Bronchial epithelial cell (primary cell): ENCODE data around the gene THNSL1. TPM values are rescaled to one million over a fixed set of nuclear protein-coding genes. Genes with fewer than 3 reads are reported as not detected.

Experiments used
- DNase-seq: peaks from one replicate; pipeline ENCODE4 v3.0.0-alpha.2; 2010; ENCODE audit warnings: low read depth
- FAIRE-seq: peaks from 2 replicates; lab custom pipeline; 2011; peaks lifted over from hg19 to GRCh38; lab: Jason Lieb, UNC
- H3K27me3 ChIP-seq: 2 replicates; pipeline ENCODE4 v1.5.1; 2011; ENCODE audit warnings: low read length; ENCODE audit not compliant: control insufficient read depth, insufficient read depth
- H3K36me3 ChIP-seq: 2 replicates; pipeline ENCODE4 v1.5.1; 2011; ENCODE audit warnings: low read length; ENCODE audit not compliant: control insufficient read depth, insufficient read depth
- H3K4me3 ChIP-seq: 2 replicates; pipeline ENCODE4 v1.5.1; 2011; ENCODE audit warnings: mild to moderate bottlenecking, low read depth, low read length, control low read depth
- total RNA-seq: library from RNA; depleted of rRNA; stranded (reverse); fragments of >200 nt; gene quantifications from 2 replicates; pipeline ENCODE4 v1.2.1, GENCODE V29; 2014
- TF ChIP-seq, protein P1 (sequence below): IDR thresholded peaks from 2 replicates; pipeline ENCODE4 v1.5.1; 2011; ENCODE audit warnings: mild to moderate bottlenecking, moderate library complexity, low read length, control low read depth, inconsistent platforms; ENCODE audit not compliant: insufficient read depth, severe bottlenecking

Gene THNSL1
- total RNA-seq, 1 donor from 2014 or later, result 5.0 TPM

DNA sequence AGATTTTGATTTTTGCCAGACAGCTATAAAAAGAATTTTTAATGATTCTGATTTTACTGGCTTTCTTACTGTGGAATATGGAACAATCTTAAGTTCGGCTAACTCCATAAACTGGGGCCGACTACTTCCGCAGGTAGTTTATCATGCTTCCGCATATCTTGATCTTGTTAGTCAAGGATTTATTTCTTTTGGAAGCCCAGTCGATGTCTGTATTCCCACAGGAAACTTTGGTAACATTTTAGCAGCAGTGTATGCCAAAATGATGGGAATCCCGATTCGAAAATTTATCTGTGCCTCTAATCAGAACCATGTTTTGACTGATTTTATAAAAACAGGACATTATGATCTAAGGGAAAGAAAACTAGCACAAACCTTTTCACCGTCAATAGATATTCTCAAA, 8.1 kb downstream of the THNSL1 start:
- H3K27me3 ChIP-seq, result no peaks in the 10 kb centered on the region
- H3K4me3 ChIP-seq, result no peak overlapping the region
- no peaks in the 10 kb centered on the region for H3K36me3 ChIP-seq
- no peak for FAIRE-seq
- DNase-seq, result no peak
- TF ChIP-seq, protein P1, sequence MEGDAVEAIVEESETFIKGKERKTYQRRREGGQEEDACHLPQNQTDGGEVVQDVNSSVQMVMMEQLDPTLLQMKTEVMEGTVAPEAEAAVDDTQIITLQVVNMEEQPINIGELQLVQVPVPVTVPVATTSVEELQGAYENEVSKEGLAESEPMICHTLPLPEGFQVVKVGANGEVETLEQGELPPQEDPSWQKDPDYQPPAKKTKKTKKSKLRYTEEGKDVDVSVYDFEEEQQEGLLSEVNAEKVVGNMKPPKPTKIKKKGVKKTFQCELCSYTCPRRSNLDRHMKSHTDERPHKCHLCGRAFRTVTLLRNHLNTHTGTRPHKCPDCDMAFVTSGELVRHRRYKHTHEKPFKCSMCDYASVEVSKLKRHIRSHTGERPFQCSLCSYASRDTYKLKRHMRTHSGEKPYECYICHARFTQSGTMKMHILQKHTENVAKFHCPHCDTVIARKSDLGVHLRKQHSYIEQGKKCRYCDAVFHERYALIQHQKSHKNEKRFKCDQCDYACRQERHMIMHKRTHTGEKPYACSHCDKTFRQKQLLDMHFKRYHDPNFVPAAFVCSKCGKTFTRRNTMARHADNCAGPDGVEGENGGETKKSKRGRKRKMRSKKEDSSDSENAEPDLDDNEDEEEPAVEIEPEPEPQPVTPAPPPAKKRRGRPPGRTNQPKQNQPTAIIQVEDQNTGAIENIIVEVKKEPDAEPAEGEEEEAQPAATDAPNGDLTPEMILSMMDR, result no peak

DNA sequence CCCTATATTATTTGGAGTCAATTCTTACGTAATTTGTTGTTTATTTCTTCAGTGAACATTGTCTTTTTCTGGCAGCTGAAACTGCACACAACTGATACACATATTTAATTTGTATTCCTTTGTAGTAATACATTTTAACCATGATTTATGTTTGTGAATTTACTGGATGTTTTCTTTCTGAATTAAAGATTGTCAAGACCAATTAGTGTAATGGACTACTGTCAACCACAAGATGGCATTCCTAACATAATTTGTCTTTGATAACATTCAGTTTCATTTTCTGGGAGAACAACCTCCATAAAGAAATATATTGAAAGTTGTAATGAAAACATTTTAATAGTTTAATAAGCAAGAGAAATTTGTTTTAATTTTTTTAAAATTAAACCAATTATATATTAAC, 10.1 kb downstream of the THNSL1 start:
- peak; percentile 54 for DNase-seq

DNA sequence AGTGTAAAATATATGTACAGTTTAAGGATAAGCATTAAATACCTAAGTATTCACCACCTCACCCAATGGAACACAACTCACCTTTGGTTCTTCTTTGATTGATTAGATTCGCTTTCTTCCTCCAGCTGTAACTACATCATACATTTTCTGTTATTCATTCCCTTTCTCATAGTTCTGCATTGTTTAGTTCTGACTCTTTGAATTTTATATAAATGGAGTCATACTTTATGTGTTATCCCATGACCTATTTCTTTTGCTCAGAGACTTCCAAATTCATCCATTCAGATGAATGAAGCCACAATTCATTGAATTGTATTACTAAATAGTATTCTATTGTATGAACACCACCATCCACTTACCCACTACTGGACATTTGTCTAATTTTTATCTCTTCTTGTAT, 12.3 kb downstream of the THNSL1 start:
- TF ChIP-seq, protein P1, result no peak
- Histone ChIP-seq H3K4me3 (no peak overlapping the region), H3K36me3 (no peaks in the 10 kb centered on the region), H3K27me3 (no peaks in the 10 kb centered on the region)
- DNase-seq (peak; percentile 40), FAIRE-seq (no peak)

More for the DNA sequence above, 10.1 kb downstream of the THNSL1 start:
- TF ChIP-seq, protein P1, result peak; percentile 19
- FAIRE-seq, result no peak
- Histone ChIP-seq H3K27me3 (no peaks in the 10 kb centered on the region), H3K36me3 (no peaks in the 10 kb centered on the region), H3K4me3 (no peak overlapping the region)

DNA sequence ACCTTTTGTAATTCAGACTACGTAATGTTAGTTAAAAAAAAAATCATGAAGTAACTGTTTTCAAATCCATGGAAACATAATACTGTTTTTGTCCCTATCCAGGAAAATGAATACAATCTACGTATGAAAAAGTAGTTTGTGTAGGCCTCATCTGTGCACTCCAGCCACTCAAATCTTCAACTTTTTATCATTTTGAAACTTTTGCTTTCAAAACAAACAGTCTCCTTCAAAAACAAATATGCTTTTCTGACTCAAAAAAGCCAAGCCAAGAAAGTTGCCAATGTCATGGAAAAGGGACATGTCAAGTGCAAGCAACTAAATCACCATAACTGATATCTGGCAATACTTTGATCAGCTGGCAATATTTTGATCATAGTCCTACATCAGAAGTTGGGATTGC, 13.1 kb downstream of the THNSL1 start:
- TF ChIP-seq, protein P1, result no peak
- H3K4me3 ChIP-seq, result no peak overlapping the region
- no peaks in the 10 kb centered on the region for H3K36me3 ChIP-seq
- FAIRE-seq (no peak), DNase-seq (no peak)
- H3K27me3 ChIP-seq, result no peaks in the 10 kb centered on the region

DNA sequence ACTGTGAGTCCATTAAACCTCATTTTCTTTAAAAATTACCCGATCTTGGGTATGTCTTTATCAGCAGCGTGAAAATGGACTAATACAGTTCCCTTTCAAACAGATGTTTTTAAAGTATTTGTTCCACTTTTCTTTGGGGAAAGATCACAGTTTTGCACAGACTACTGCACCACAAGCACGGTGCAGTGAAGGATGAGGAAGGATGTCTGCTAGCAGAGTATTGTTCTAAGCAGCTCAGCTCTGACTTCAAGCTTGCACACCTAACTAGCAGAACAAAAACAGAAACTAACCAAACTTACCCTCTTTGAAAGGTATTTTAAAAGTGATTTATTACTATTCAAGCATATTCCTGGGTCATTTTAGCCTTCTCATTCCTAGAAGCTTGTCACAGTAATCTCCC, 20.0 kb downstream of the THNSL1 start:
- FAIRE-seq, result no peak
- H3K36me3 ChIP-seq, result no peaks in the 10 kb centered on the region
- no peaks in the 10 kb centered on the region for H3K27me3 ChIP-seq
- TF ChIP-seq, protein P1, result no peak
- DNase-seq, result no peak
- H3K4me3 ChIP-seq, result no peak overlapping the region

DNA sequence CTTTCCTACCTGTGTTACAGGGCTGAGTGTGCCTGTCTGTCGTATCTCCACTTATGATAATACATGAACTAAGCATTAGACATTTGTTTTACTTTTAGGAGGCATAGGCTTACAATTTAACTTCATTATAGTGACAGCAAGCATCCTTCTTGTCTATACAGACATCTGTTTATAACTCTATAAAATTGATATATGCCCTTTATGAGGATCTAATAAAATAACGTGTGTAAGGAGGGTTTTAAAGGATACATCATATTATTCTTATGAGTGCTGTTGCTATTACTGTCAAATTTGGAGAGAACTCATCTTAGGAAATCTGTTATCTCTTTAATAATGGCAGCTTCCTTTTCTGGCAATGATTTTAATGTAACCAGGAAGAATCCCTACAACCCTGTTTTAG, 21.9 kb downstream of the THNSL1 start:
- Histone ChIP-seq H3K36me3 (no peaks in the 10 kb centered on the region), H3K27me3 (no peaks in the 10 kb centered on the region), H3K4me3 (no peak overlapping the region)
- DNase-seq (no peak), FAIRE-seq (no peak)
- TF ChIP-seq, protein P1, result no peak
